Hepatocyte (in vitro differentiated cells): ENCODE results near the gene LIPT2. TPM values are rescaled to one million over a fixed set of nuclear protein-coding genes. Genes with fewer than 3 reads are reported as not detected.

Experiments used
- DNase-seq: peaks from one replicate; pipeline ENCODE4 v3.0.0-alpha.2; 2016; ENCODE audit warnings: low spot score
- H2AFZ ChIP-seq: fragments of 200-600 bp; sonication (generic); 2 replicates; pipeline ENCODE4 v1.6.0; 2016; ENCODE audit warnings: antibody characterized with exemption, mild to moderate bottlenecking
- H3K27ac ChIP-seq: fragments of 200-600 bp; sonication (generic); 2 replicates; pipeline ENCODE4 v1.5.1; 2016; ENCODE audit warnings: mild to moderate bottlenecking
- H3K27me3 ChIP-seq: fragments of 200-600 bp; sonication (generic); 2 replicates; pipeline ENCODE4 v1.6.1; 2016
- H3K36me3 ChIP-seq: fragments of 200-600 bp; sonication (generic); replicated peaks from 2 replicates; pipeline ENCODE4 v1.5.1; 2016; ENCODE audit warnings: low read depth; ENCODE audit not compliant: insufficient read depth
- H3K4me1 ChIP-seq: fragments of 200-600 bp; sonication (generic); 2 replicates; pipeline ENCODE4 v1.5.1; 2016; ENCODE audit warnings: mild to moderate bottlenecking, moderate library complexity; ENCODE audit not compliant: insufficient read depth
- H3K4me2 ChIP-seq: fragments of 200-600 bp; sonication (generic); 2 replicates; pipeline ENCODE4 v1.6.0; 2016
- H3K4me3 ChIP-seq: fragments of 200-600 bp; sonication (generic); 2 replicates; pipeline ENCODE4 v1.5.1; 2016; ENCODE audit warnings: mild to moderate bottlenecking
- H3K79me2 ChIP-seq: fragments of 200-600 bp; sonication (generic); 2 replicates; pipeline ENCODE4 v1.6.0; 2017; ENCODE audit warnings: mild to moderate bottlenecking
- H3K9me2 ChIP-seq: fragments of 200-600 bp; sonication (generic); replicated peaks from 2 replicates; pipeline ENCODE4 v1.6.0; 2017; ENCODE audit warnings: mild to moderate bottlenecking; ENCODE audit not compliant: insufficient read depth
- H3K9me3 ChIP-seq: fragments of 200-600 bp; sonication (generic); 2 replicates; pipeline ENCODE4 v1.5.1; 2016; ENCODE audit warnings: low read depth, mild to moderate bottlenecking
- H4K20me1 ChIP-seq: fragments of 200-600 bp; sonication (generic); 2 replicates; pipeline ENCODE4 v1.6.0; 2016; ENCODE audit warnings: mild to moderate bottlenecking; ENCODE audit not compliant: insufficient read depth, poor library complexity, severe bottlenecking
- CTCF ChIP-seq: fragments of 200-600 bp; sonication (generic); IDR thresholded peaks from 2 replicates; pipeline ENCODE4 v1.5.1; 2016; ENCODE audit warnings: antibody characterized with exemption, mild to moderate bottlenecking; ENCODE audit not compliant: poor library complexity
- EZH2 ChIP-seq: fragments of 200-600 bp; sonication (generic); IDR thresholded peaks from 2 replicates; pipeline ENCODE4 v1.6.1; 2016; ENCODE audit warnings: antibody characterized with exemption, mild to moderate bottlenecking, borderline replicate concordance
- EZH2phosphoT487 ChIP-seq: fragments of 200-600 bp; sonication (generic); IDR thresholded peaks from one replicate; pipeline ENCODE4 v1.6.1; 2018; ENCODE audit warnings: antibody characterized with exemption, mild to moderate bottlenecking, low read depth, moderate library complexity; ENCODE audit not compliant: unreplicated experiment, severe bottlenecking
- WGBS: methylation state at CpG from one replicate; pipeline ENCODE4 v1.1.6; 2016; ENCODE audit warnings: low lambda C conversion rate; ENCODE audit errors: missing lambda C conversion rate; 5-methylcytosine and 5-hydroxymethylcytosine counted together
- polyA plus RNA-seq: library from polyadenylated mRNA; unstranded; fragments of >200 nt; fragmentation: Nextera tagmentation; extraction: Ambion mirVana; gene quantifications from 2 replicates; pipeline ENCODE4 v1.2.1, GENCODE V29; 2016
- total RNA-seq: library from RNA; depleted of rRNA; stranded (reverse); fragments of >200 nt; gene quantifications from 2 replicates; pipeline ENCODE4 v1.2.3, GENCODE V29; 2014

The LIPT2 gene
- total and polyA plus RNA-seq, 2 experiments from 2014 or later: 9.2 to 14.3 TPM

DNA sequence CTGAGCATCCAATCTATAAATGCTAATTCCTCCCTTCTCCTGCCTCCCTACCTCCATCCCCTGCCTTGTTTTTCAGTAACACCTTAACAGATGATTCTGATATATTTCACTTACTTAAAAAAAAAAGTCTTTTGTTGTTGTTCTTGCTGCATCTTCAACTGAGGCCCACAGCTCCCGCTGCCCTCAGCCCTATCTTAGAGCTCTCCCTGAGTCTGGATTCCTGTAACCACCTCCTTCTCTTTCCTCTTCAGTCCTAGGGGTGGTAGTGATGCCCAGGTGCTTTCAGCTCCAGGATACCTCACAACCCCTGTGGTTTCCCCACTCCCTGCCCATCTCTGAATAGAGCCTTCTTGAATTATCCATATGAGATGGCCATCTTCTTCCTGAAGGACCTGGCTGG is 22.5 kb downstream of the LIPT2 start:
- DNase-seq: no peak
- WGBS: 96% methylated on average over 1 of the region's 1 CpG
- Histone ChIP-seq H3K27ac (no peak overlapping the region), H3K79me2 (peaks cover 4% of the 10 kb centered on the region), H3K27me3 (no peaks in the 10 kb centered on the region), H3K9me2 (no peaks in the 10 kb centered on the region), H3K9me3 (no peaks in the 10 kb centered on the region), H3K4me1 (peaks cover 12% of the 10 kb centered on the region), H4K20me1 (no peaks in the 10 kb centered on the region), H3K36me3 (no peaks in the 10 kb centered on the region), H3K4me3 (no peak overlapping the region), H3K4me2 (no peak overlapping the region), H2AFZ (no peak overlapping the region)
- no peak for TF ChIP-seq EZH2phosphoT487

DNA sequence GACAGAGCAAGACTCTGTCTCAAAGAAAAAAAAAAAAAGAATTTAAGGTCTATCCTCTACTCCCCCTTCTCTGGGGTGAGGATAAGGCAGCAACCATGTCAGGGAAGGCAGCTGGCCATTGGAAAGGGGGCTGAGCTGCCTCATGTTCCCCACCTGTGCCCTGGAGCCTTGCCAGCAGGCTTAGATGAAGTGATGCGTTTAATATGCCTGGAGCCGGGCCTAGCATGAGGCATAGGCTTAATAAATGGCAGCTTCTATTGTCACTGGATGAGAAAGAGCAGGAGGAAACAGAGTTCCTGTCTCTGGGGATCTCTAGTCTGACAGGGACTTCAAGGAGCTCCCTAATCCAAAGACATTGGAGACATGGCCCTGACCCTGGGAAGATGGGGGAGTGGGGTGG is 23.0 kb downstream of the LIPT2 start:
- Histone ChIP-seq H3K27ac (no peak overlapping the region), H4K20me1 (no peaks in the 10 kb centered on the region), H3K9me2 (no peaks in the 10 kb centered on the region), H3K4me3 (no peak overlapping the region), H2AFZ (no peak overlapping the region), H3K9me3 (no peaks in the 10 kb centered on the region), H3K4me2 (no peak overlapping the region), H3K36me3 (no peaks in the 10 kb centered on the region), H3K79me2 (peaks cover 4% of the 10 kb centered on the region), H3K4me1 (peaks cover 16% of the 10 kb centered on the region), H3K27me3 (no peaks in the 10 kb centered on the region)
- TF ChIP-seq CTCF (no peak), EZH2 (no peak), EZH2phosphoT487 (no peak)
- 73% methylated on average over 2 of the region's 2 CpGs for WGBS
- DNase-seq: no peak

DNA sequence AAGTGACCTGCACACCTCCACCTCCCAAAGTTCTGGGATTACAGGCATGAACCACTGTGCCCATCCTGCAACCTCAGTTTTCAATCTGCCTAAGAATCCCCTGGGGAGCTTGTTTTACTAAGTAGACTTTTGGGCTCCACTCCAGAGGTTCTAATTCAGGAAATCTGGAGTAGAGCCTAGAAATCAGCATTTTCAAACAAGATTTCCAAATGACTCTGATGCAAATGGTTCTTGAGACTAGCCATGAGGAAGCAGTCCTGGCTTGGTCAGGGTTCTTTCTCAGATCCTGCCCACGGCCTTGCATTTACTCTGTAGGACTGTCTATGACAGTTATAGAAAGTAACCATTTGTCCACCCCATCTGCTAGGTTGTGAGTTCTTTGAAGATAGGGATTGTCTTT is 24.6 kb downstream of the LIPT2 start:
- WGBS: 83% methylated on average over 1 of the region's 1 CpG
- Histone ChIP-seq H4K20me1 (no peaks in the 10 kb centered on the region), H3K9me3 (no peaks in the 10 kb centered on the region), H3K4me3 (no peak overlapping the region), H3K27me3 (no peaks in the 10 kb centered on the region), H3K4me1 (peaks cover 21% of the 10 kb centered on the region), H3K27ac (no peak overlapping the region), H3K4me2 (no peak overlapping the region), H3K9me2 (no peaks in the 10 kb centered on the region), H3K79me2 (peaks cover 8% of the 10 kb centered on the region), H3K36me3 (no peaks in the 10 kb centered on the region), H2AFZ (no peak overlapping the region)
- TF ChIP-seq EZH2phosphoT487 (no peak), CTCF (no peak), EZH2 (no peak)
- DNase-seq: no peak

GRCh38 chr11:74468521-74468920 is 25.0 kb downstream of the LIPT2 start:
- Histone ChIP-seq H3K36me3 (no peaks in the 10 kb centered on the region), H3K4me1 (peaks cover 21% of the 10 kb centered on the region), H3K4me3 (no peak overlapping the region), H3K4me2 (no peak overlapping the region), H3K27me3 (no peaks in the 10 kb centered on the region), H3K9me2 (no peaks in the 10 kb centered on the region), H3K9me3 (no peaks in the 10 kb centered on the region), H4K20me1 (no peaks in the 10 kb centered on the region), H3K79me2 (peaks cover 9% of the 10 kb centered on the region), H3K27ac (no peak overlapping the region), H2AFZ (no peak overlapping the region)
- TF ChIP-seq EZH2phosphoT487 (no peak), EZH2 (no peak), CTCF (no peak)
- no peak for DNase-seq
